ENCODE data around the gene CHGA.

GRCh38 chr14:92965281-92965680, 42.3 kb downstream of the CHGA start:
- TF ChIP-seq SP1 (CRISPR knock-in tag; conservative IDR thresholded peaks at IDR 0.05) (no peak), ATF3 (CRISPR knock-in tag; conservative IDR thresholded peaks at IDR 0.05) (no peak), NR2C2 (CRISPR knock-in tag; IDR thresholded peaks at IDR 0.05) (no peak)
- TF ChIP-seq, protein P1, sequence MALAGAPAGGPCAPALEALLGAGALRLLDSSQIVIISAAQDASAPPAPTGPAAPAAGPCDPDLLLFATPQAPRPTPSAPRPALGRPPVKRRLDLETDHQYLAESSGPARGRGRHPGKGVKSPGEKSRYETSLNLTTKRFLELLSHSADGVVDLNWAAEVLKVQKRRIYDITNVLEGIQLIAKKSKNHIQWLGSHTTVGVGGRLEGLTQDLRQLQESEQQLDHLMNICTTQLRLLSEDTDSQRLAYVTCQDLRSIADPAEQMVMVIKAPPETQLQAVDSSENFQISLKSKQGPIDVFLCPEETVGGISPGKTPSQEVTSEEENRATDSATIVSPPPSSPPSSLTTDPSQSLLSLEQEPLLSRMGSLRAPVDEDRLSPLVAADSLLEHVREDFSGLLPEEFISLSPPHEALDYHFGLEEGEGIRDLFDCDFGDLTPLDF (CRISPR knock-in tag; IDR thresholded peaks at IDR 0.05) = no peak
- TF ChIP-seq, protein P2, sequence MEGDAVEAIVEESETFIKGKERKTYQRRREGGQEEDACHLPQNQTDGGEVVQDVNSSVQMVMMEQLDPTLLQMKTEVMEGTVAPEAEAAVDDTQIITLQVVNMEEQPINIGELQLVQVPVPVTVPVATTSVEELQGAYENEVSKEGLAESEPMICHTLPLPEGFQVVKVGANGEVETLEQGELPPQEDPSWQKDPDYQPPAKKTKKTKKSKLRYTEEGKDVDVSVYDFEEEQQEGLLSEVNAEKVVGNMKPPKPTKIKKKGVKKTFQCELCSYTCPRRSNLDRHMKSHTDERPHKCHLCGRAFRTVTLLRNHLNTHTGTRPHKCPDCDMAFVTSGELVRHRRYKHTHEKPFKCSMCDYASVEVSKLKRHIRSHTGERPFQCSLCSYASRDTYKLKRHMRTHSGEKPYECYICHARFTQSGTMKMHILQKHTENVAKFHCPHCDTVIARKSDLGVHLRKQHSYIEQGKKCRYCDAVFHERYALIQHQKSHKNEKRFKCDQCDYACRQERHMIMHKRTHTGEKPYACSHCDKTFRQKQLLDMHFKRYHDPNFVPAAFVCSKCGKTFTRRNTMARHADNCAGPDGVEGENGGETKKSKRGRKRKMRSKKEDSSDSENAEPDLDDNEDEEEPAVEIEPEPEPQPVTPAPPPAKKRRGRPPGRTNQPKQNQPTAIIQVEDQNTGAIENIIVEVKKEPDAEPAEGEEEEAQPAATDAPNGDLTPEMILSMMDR (IDR thresholded peaks at IDR 0.05) = no peak
